Lower leg skin (tissue), 3 donors: Measurements from ENCODE around the gene P2RY2.

Source experiments
- POLR2A ChIP-seq, 2 donors: fragments of 450-650 bp; IDR thresholded peaks; one replicate each; pipeline ENCODE4 v1.6.1; 2016 to 2017; ENCODE audit warnings: antibody characterized with exemption in 2 of 2, mild to moderate bottlenecking in 1 of 2, moderate library complexity in 1 of 2
- TF ChIP-seq, protein P1 (sequence below), 3 donors: fragments of 450-650 bp; IDR thresholded peaks; one replicate each; pipeline ENCODE4 v1.5.1; 2016; ENCODE audit warnings: antibody characterized with exemption in 3 of 3, mild to moderate bottlenecking in 3 of 3, moderate library complexity in 2 of 3

GRCh38 chr11:73191151-73191550, 26.9 kb upstream of the P2RY2 start:
- TF ChIP-seq, protein P1, sequence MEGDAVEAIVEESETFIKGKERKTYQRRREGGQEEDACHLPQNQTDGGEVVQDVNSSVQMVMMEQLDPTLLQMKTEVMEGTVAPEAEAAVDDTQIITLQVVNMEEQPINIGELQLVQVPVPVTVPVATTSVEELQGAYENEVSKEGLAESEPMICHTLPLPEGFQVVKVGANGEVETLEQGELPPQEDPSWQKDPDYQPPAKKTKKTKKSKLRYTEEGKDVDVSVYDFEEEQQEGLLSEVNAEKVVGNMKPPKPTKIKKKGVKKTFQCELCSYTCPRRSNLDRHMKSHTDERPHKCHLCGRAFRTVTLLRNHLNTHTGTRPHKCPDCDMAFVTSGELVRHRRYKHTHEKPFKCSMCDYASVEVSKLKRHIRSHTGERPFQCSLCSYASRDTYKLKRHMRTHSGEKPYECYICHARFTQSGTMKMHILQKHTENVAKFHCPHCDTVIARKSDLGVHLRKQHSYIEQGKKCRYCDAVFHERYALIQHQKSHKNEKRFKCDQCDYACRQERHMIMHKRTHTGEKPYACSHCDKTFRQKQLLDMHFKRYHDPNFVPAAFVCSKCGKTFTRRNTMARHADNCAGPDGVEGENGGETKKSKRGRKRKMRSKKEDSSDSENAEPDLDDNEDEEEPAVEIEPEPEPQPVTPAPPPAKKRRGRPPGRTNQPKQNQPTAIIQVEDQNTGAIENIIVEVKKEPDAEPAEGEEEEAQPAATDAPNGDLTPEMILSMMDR (IDR thresholded peaks at IDR 0.05), result no peak
- no peak for TF ChIP-seq POLR2A (IDR thresholded peaks at IDR 0.05)
